Measurements from ENCODE around the gene SLC9B2. TPM values are rescaled to one million over a fixed set of nuclear protein-coding genes. Genes with fewer than 3 reads are reported as not detected.
A peak's percentile ranks its signal among the peaks of the same experiment; 100 is the strongest.

SLC9B2 gene
- total RNA-seq, 1 donor from 2014 or later: 5.8 TPM

DNA sequence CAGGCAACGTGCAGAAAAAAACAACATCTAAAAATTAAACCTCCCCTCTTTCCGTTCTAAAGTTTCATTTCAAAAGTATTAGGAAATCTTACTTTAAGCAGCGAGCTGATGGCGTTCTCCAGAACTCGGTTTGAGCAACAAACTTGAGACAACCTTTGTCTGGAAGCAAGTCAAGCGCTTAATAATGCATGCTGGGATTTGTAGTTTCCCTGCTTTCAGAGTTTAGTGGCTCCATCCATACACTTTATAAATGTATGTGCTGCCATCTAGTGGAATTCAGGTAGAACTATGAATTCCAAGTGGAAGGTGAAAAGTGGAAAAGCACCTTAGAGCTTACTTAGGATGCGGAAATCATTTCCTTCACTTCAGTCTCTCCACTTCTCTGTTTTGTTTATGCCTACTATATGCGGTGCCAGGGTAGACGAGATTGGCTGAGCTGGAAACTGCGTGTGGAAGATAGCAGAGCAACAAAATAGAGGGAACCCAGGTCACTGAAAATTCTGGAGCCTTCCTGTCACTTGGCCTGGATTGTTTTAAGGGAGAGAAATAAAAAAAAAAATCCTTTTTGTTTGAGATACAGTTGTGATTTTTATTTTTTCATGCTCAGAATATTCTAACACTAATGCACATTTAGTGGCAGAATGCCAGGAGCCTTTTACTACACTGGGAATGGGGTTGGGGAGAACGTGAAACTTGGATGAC is 23.3 kb upstream of the SLC9B2 start, which contains the start of gene BDH2:
TSS of gene BDH2 (minus strand) at position 144 of the 702 bp plus-strand sequence. CDS start 3,580 bp downstream, outside the sequence.
- peaks cover 4% of the 10 kb centered on the region for H3K27me3 Mint-ChIP-seq (ENCODE audit: unreplicated experiment)
- H3K4me1 Mint-ChIP-seq (ENCODE audit: unreplicated experiment): peaks cover 16% of the 10 kb centered on the region
- H3K9me3 Mint-ChIP-seq (ENCODE audit: unreplicated experiment): no peaks in the 10 kb centered on the region
- peak within 1 kb of the TSS; percentile 91 for H3K4me3 Mint-ChIP-seq (ENCODE audit: unreplicated experiment)
- TF ChIP-seq, protein P1, sequence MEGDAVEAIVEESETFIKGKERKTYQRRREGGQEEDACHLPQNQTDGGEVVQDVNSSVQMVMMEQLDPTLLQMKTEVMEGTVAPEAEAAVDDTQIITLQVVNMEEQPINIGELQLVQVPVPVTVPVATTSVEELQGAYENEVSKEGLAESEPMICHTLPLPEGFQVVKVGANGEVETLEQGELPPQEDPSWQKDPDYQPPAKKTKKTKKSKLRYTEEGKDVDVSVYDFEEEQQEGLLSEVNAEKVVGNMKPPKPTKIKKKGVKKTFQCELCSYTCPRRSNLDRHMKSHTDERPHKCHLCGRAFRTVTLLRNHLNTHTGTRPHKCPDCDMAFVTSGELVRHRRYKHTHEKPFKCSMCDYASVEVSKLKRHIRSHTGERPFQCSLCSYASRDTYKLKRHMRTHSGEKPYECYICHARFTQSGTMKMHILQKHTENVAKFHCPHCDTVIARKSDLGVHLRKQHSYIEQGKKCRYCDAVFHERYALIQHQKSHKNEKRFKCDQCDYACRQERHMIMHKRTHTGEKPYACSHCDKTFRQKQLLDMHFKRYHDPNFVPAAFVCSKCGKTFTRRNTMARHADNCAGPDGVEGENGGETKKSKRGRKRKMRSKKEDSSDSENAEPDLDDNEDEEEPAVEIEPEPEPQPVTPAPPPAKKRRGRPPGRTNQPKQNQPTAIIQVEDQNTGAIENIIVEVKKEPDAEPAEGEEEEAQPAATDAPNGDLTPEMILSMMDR (IDR thresholded peaks at IDR 0.05; ENCODE audit: unreplicated experiment): peak; percentile 83
- DNase-seq (ENCODE audit: low spot score): peak; percentile 32
- H3K27ac Mint-ChIP-seq (ENCODE audit: unreplicated experiment): peak within 1 kb of the TSS; percentile 86
- no peaks in the 10 kb centered on the region for H3K36me3 Mint-ChIP-seq (ENCODE audit: low read depth, unreplicated experiment)

DNA sequence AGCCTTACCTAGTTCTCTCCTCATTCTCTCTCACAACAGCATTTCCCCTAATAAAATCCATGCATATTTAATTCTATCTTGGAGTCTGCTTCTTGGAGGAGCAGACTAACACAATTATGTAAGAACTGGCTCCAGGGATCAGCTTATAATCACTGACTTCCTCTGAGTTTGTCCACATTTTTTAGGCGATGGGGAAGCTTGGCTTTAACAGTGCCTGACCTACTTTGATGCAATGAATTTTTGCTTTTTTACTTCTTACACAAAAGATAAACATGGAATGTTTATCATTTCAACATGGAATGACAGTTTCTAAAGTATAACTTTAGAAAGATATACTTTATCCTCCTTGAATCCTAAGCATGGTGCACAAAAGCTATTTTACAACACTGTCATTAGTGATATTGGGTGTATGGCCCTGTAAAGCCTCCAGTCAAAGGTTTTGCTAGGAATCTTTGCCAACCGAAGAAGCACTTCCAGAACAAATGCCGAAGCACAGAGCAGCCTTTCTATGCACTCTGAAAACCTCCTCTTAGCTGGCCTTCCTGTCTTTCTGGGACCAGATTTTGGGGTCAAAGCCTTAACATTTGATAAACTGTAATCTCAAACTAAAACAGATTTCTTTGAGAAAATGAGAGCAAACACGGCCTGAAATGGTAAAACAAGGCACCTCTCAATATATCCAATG is 22.3 kb upstream of the SLC9B2 start:
- DNase-seq (ENCODE audit: low spot score): no peak
- Mint-ChIP-seq H3K9me3 (ENCODE audit: unreplicated experiment) (no peaks in the 10 kb centered on the region), H3K27ac (ENCODE audit: unreplicated experiment) (peak overlapping the region; percentile 86), H3K4me3 (ENCODE audit: unreplicated experiment) (peak overlapping the region; percentile 91), H3K4me1 (ENCODE audit: unreplicated experiment) (peaks cover 16% of the 10 kb centered on the region), H3K27me3 (ENCODE audit: unreplicated experiment) (peaks cover 4% of the 10 kb centered on the region), H3K36me3 (ENCODE audit: low read depth, unreplicated experiment) (no peaks in the 10 kb centered on the region)
- TF ChIP-seq, protein P1 (IDR thresholded peaks at IDR 0.05; ENCODE audit: unreplicated experiment): no peak

DNA sequence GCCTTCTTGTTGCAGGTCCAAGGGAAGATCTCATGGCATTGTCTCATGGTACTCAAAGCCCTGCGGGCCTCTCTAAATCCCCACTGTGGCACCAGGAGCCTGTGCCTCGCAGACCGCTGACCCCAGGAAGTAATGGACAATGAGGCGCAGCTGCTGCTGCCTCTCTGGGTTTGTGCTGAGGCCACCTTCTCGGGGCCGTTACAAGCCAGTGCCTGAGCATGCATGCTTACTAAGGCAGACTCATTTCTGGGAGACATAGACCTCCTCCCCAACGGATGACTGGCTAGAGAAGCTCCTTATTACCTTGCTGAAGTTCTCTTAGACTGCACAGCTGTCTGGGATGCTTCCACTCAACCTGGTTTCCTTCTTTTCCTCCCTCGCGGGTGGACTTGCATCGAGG is 21.8 kb upstream of the SLC9B2 start:
- DNase-seq (ENCODE audit: low spot score): no peak
- Mint-ChIP-seq H3K9me3 (ENCODE audit: unreplicated experiment) (no peaks in the 10 kb centered on the region), H3K36me3 (ENCODE audit: low read depth, unreplicated experiment) (no peaks in the 10 kb centered on the region), H3K4me3 (ENCODE audit: unreplicated experiment) (peak overlapping the region; percentile 63), H3K4me1 (ENCODE audit: unreplicated experiment) (peaks cover 16% of the 10 kb centered on the region), H3K27ac (ENCODE audit: unreplicated experiment) (peak overlapping the region; percentile 31), H3K27me3 (ENCODE audit: unreplicated experiment) (peaks cover 4% of the 10 kb centered on the region)
- TF ChIP-seq, protein P1 (IDR thresholded peaks at IDR 0.05; ENCODE audit: unreplicated experiment): no peak

DNA sequence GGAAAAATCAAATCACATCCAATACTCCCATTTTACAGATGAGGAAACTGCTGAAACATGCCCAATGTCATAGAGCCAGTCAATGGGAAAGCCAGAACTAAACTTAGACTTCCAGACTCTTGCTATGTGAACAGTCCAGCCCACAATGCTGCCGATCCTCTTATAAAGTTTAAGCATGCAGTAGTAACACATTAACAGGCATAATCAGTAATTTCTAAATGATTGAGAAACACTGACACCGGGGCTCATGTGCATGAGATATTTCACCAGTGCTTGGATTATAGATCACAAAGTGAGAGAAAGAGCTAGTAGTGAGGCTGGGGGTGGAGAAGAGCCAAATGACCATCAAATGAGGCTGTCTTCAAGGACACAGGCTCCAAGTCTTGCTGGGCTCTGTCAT is 20.6 kb upstream of the SLC9B2 start:
- TF ChIP-seq, protein P1 (IDR thresholded peaks at IDR 0.05; ENCODE audit: unreplicated experiment): no peak
- no peak for DNase-seq (ENCODE audit: low spot score)
- H3K27ac Mint-ChIP-seq (ENCODE audit: unreplicated experiment): no peak overlapping the region

DNA sequence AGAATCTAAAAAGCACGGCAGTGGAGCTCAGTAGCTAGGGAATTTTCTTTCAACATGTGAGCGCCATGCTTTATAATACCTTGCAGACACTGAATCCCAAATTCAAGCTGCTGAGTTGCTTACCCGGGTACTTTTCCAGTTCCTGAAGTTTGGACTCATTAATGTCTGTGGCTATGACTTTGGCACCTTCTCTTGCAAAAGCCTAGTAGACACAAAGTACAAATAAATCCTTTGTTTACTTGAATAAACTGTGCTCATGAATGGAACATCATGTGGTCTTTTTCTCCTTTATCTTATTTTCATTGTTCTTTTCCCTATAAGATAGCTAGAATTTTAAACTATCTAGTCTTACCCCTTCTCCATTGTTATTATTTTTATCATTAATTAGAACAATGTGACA is 18.5 kb upstream of the SLC9B2 start:
- no peak for DNase-seq (ENCODE audit: low spot score)
- Mint-ChIP-seq H3K4me1 (ENCODE audit: unreplicated experiment) (peaks cover 16% of the 10 kb centered on the region), H3K27ac (ENCODE audit: unreplicated experiment) (no peak overlapping the region), H3K27me3 (ENCODE audit: unreplicated experiment) (peaks cover 4% of the 10 kb centered on the region), H3K9me3 (ENCODE audit: unreplicated experiment) (no peaks in the 10 kb centered on the region), H3K36me3 (ENCODE audit: low read depth, unreplicated experiment) (no peaks in the 10 kb centered on the region), H3K4me3 (ENCODE audit: unreplicated experiment) (no peak overlapping the region)
- TF ChIP-seq, protein P1 (IDR thresholded peaks at IDR 0.05; ENCODE audit: unreplicated experiment): no peak

More for the DNA sequence above, 20.6 kb upstream of the SLC9B2 start:
- Mint-ChIP-seq H3K4me1 (ENCODE audit: unreplicated experiment) (peaks cover 16% of the 10 kb centered on the region), H3K4me3 (ENCODE audit: unreplicated experiment) (no peak overlapping the region), H3K9me3 (ENCODE audit: unreplicated experiment) (no peaks in the 10 kb centered on the region), H3K36me3 (ENCODE audit: low read depth, unreplicated experiment) (no peaks in the 10 kb centered on the region), H3K27me3 (ENCODE audit: unreplicated experiment) (peaks cover 4% of the 10 kb centered on the region)
